ENCODE results near the gene NEU1. TPM values are rescaled to one million over a fixed set of nuclear protein-coding genes. Genes with fewer than 3 reads are reported as not detected.

The NEU1 gene
- total and polyA plus RNA-seq, 2 experiments from 2014 or later = 27.8 to 38.3 TPM

- WGBS, 2 experiments (ENCODE audit: low coverage in 1 of 2, low lambda C conversion rate in 2 of 2, missing lambda C conversion rate in 2 of 2) = 1% methylated on average over 21 to 77 of the region's 77 CpGs
- Histone ChIP-seq H3K4me2 (ENCODE audit: unreplicated experiment) (peak within 1 kb of the TSS; percentile 78), H3K79me2 (ENCODE audit: insufficient read depth) (peaks cover 6% of the 10 kb centered on the region; the same call in 1 of the 2 replicates), H3K9me3 (ENCODE audit: low read depth) (no peaks in the 10 kb centered on the region), H3K4me3 (peak within 1 kb of the TSS; percentile 78), H4K20me1 (ENCODE audit: insufficient read depth) (no peaks in the 10 kb centered on the region), H3K27me3 (replicated peaks; ENCODE audit: insufficient read depth) (no peaks in the 10 kb centered on the region), H3K9me2 (ENCODE audit: insufficient read depth) (no peaks in the 10 kb centered on the region), H3K27ac (peak within 1 kb of the TSS; percentile 70), H2AFZ (peak within 1 kb of the TSS; percentile 86), H3K36me3 (ENCODE audit: low read depth) (no peaks in the 10 kb centered on the region), H3K9ac (peak within 1 kb of the TSS; percentile 83), H3F3A (ENCODE audit: insufficient read depth) (peaks cover 13% of the 10 kb centered on the region), H3K4me1 (ENCODE audit: insufficient read depth) (peaks cover 14% of the 10 kb centered on the region)
- no peak for TF ChIP-seq EZH2 (IDR thresholded peaks at IDR 0.05; ENCODE audit: insufficient read depth, poor library complexity, severe bottlenecking)
- TF ChIP-seq EZH2phosphoT487 (IDR thresholded peaks at IDR 0.05; ENCODE audit: insufficient read depth, low read depth) = no peak
- peak; percentile 94 for DNase-seq
- in situ Hi-C loops (cut with MboI) = no loop called here
These were observed 39.5 kb upstream of the NEU1 start, which contains the start of gene ZBTB12 for GRCh38 chr6:31901953-31902643. ZBTB12 (minus strand) TSS chr6:31902086; CDS start chr6:31901305, 781 bp downstream.

DNA sequence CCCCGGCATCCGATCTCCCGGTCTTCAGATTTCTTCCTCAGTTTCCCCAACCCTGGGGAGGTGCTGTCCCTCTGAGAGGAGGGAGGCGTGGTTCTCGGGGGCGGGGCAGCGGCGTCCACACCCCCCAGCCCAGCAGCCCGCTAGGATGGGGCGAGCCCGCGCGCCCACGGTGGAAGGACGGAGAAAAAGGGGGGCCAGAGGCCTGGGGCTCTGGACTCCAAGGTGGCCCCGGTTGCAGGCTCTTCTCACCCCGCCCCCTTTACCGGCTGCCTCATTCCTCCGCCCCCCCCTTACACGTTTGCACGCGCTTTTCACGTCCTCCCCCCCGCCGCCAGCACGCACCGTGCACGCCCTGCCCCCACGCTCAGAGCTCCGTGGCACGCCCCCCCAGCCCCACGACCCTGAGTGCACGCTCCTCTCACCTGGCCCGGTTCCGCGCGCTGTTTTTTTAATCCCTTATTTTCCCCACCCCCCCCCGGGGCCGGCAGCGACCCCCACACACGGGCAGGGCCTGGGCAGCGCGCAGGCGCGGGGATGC, 38.9 kb upstream of the NEU1 start:
- Histone ChIP-seq H4K20me1 (ENCODE audit: insufficient read depth) (no peaks in the 10 kb centered on the region), H3K27ac (peak overlapping the region; percentile 70), H2AFZ (peak overlapping the region; percentile 86; the same call in 1 of the 2 replicates), H3K4me3 (peak overlapping the region; percentile 78), H3K4me2 (ENCODE audit: unreplicated experiment) (peak overlapping the region; percentile 78), H3K36me3 (ENCODE audit: low read depth) (no peaks in the 10 kb centered on the region), H3K79me2 (ENCODE audit: insufficient read depth) (peaks cover 6% of the 10 kb centered on the region; the same call in 1 of the 2 replicates), H3K27me3 (replicated peaks; ENCODE audit: insufficient read depth) (no peaks in the 10 kb centered on the region), H3K9me2 (ENCODE audit: insufficient read depth) (no peaks in the 10 kb centered on the region), H3F3A (ENCODE audit: insufficient read depth) (peaks cover 13% of the 10 kb centered on the region), H3K4me1 (ENCODE audit: insufficient read depth) (peaks cover 10% of the 10 kb centered on the region), H3K9ac (peak overlapping the region; percentile 83), H3K9me3 (ENCODE audit: low read depth) (no peaks in the 10 kb centered on the region)
- in situ Hi-C loops (cut with MboI) = no loop called here
- TF ChIP-seq EZH2phosphoT487 (IDR thresholded peaks at IDR 0.05; ENCODE audit: insufficient read depth, low read depth) = no peak
- no peak for TF ChIP-seq EZH2 (IDR thresholded peaks at IDR 0.05; ENCODE audit: insufficient read depth, poor library complexity, severe bottlenecking)
- peak; percentile 82 for DNase-seq
- 0 to 1% methylated on average over 4 to 45 of the region's 45 CpGs for WGBS, 2 experiments (ENCODE audit: low coverage in 1 of 2, low lambda C conversion rate in 2 of 2, missing lambda C conversion rate in 2 of 2)

- Histone ChIP-seq H3K4me2 (ENCODE audit: unreplicated experiment) (peak overlapping the region; percentile 78), H3K9me2 (ENCODE audit: insufficient read depth) (no peaks in the 10 kb centered on the region), H3K9me3 (ENCODE audit: low read depth) (no peaks in the 10 kb centered on the region), H3K9ac (peak overlapping the region; percentile 83), H3K36me3 (ENCODE audit: low read depth) (no peaks in the 10 kb centered on the region), H4K20me1 (ENCODE audit: insufficient read depth) (no peaks in the 10 kb centered on the region), H3K79me2 (ENCODE audit: insufficient read depth) (peaks cover 6% of the 10 kb centered on the region; the same call in 1 of the 2 replicates), H3F3A (ENCODE audit: insufficient read depth) (peaks cover 13% of the 10 kb centered on the region), H3K27me3 (replicated peaks; ENCODE audit: insufficient read depth) (no peaks in the 10 kb centered on the region), H3K4me3 (peak overlapping the region; percentile 78), H3K27ac (peak overlapping the region; percentile 70), H2AFZ (no peak overlapping the region), H3K4me1 (ENCODE audit: insufficient read depth) (peaks cover 10% of the 10 kb centered on the region)
- TF ChIP-seq EZH2 (IDR thresholded peaks at IDR 0.05; ENCODE audit: insufficient read depth, poor library complexity, severe bottlenecking) = no peak
- no peak for TF ChIP-seq EZH2phosphoT487 (IDR thresholded peaks at IDR 0.05; ENCODE audit: insufficient read depth, low read depth)
- in situ Hi-C loops (cut with MboI) = no loop called here
- DNase-seq = peak; percentile 26
- 35 to 44% methylated on average over 28 to 29 of the region's 29 CpGs for WGBS, 2 experiments (ENCODE audit: low coverage in 1 of 2, low lambda C conversion rate in 2 of 2, missing lambda C conversion rate in 2 of 2)
These were observed 38.3 kb upstream of the NEU1 start for GRCh38 chr6:31900917-31901414.

DNA sequence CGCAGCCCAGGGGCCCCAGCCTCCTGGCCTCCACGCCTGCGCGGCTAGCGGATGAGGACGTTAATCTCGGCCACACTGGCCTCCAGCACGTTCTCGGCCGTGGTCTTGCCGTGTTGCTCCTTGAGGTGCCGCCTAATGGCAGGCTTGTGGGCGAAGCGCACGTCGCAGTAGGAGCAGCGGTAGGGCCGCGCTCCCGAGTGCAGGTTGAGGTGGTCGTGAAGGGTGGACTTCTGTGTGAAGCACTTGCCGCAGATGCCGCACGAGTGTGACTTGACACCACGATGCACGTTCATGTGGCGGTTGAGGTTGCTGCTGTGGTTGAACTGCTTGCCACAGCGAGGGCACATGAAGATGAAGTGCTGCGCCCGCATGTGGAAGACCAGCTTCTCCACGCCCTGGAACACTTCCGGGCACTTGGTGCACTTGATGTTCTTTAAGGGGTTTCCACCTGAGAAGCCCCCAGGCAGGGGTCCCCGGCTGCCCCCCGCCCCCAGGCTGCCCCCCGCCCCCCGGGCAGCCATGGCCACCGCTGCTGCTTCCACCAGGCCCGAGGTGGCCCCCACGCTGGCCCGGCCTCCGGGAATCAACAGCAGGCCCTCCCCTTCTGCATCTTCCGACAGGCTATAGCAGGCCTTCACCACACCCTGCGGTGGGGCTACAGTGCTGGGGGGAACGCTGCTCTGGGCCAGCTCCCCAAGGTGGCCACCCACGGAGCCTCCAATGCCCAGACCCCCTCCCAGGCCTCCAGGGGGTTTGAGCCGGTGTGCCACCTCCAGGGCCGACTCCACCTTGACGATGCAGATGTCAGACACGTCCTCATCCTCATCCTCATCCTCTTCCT, 37.5 kb upstream of the NEU1 start:
- Histone ChIP-seq H3K36me3 (ENCODE audit: low read depth) (no peaks in the 10 kb centered on the region), H3F3A (ENCODE audit: insufficient read depth) (peaks cover 13% of the 10 kb centered on the region), H3K9ac (no peak overlapping the region), H3K79me2 (ENCODE audit: insufficient read depth) (peaks cover 6% of the 10 kb centered on the region; the same call in 1 of the 2 replicates), H3K9me2 (ENCODE audit: insufficient read depth) (no peaks in the 10 kb centered on the region), H3K4me3 (no peak overlapping the region), H3K4me1 (ENCODE audit: insufficient read depth) (peaks cover 10% of the 10 kb centered on the region), H3K4me2 (ENCODE audit: unreplicated experiment) (no peak overlapping the region), H3K27ac (no peak overlapping the region), H4K20me1 (ENCODE audit: insufficient read depth) (no peaks in the 10 kb centered on the region), H3K9me3 (ENCODE audit: low read depth) (no peaks in the 10 kb centered on the region), H2AFZ (no peak overlapping the region), H3K27me3 (replicated peaks; ENCODE audit: insufficient read depth) (no peaks in the 10 kb centered on the region)
- TF ChIP-seq EZH2 (IDR thresholded peaks at IDR 0.05; ENCODE audit: insufficient read depth, poor library complexity, severe bottlenecking) (no peak), EZH2phosphoT487 (IDR thresholded peaks at IDR 0.05; ENCODE audit: insufficient read depth, low read depth) (no peak)
- in situ Hi-C loops (cut with MboI) = no loop called here
- WGBS, 2 experiments (ENCODE audit: low coverage in 1 of 2, low lambda C conversion rate in 2 of 2, missing lambda C conversion rate in 2 of 2) = 87 to 90% methylated on average over 31 to 49 of the region's 49 CpGs
- no peak for DNase-seq
